ENCODE data around the gene MACF1. TPM values are rescaled to one million over a fixed set of nuclear protein-coding genes. Genes with fewer than 3 reads are reported as not detected.
A peak's percentile ranks its signal among the peaks of the same experiment; 100 is the strongest.

Gene MACF1
- total and polyA plus RNA-seq, 2 of the 13 experiments (the other 11 are each of a cell fraction or from before 2014, with no cell fraction given): 36.7 to 65.4 TPM

DNA sequence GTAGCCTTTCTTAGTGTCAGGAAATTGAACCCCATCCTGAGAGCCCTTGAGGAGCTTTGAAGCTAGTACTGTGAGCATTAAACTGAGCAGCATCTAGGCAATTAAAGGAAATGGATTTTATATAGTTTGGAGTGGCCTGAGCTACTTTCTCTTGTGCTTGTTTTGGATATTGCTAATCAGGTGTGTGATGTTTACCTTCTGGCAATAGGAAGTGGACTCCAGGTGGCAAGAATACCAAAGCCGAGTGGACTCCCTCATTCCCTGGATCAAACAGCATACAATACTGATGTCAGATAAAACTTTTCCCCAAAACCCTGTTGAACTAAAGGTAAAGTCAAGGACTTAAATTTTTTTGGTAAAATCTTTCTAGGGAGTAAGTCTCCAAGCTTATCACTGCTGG lies 79.4 kb downstream of the MACF1 start:
- CTCF ChIA-PET (ENCODE audit: low intra/inter-chr PET ratio, low total read pairs): no interaction called here
- in situ Hi-C loops (cut with HindIII; ENCODE audit: extremely low pct_ligation_motif_present, low pct_unique_long_range_greater_than_20kb) (no loop called here), intact Hi-C loops (cut with micrococcal nuclease; ENCODE audit: unreplicated experiment) (no loop called here)
- POLR2A ChIA-PET: no interaction called here
- H3K79me2 ChIP-seq (ENCODE audit: insufficient read depth, low read length): no peaks in the 10 kb centered on the region
- no peak overlapping the region for H2AFZ ChIP-seq (ENCODE audit: low read length)
- no peak for ATAC-seq
- peaks cover 22 to 48% of the 10 kb centered on the region in 2 experiments for H3K36me3 ChIP-seq (replicated peaks in 1 of 2; ENCODE audit: control insufficient read depth in 1 of 2, insufficient read depth in 2 of 2, low read length in 2 of 2)
- H4K20me1 ChIP-seq (ENCODE audit: insufficient read depth, low read length): no peaks in the 10 kb centered on the region
- no peak overlapping the region for H3K4me3 ChIP-seq (replicated peaks in 1 of 3; ENCODE audit: insufficient read depth in 1 of 3, low read depth in 2 of 3, low read length in 3 of 3)
- peaks cover 26% of the 10 kb centered on the region for H3K4me1 ChIP-seq (ENCODE audit: insufficient read depth, low read length)
- no peaks in the 10 kb centered on the region for H3K9me3 ChIP-seq (ENCODE audit: low read length)
- H3K4me2 ChIP-seq (ENCODE audit: low read depth, low read length): no peak overlapping the region
- no peak for TF ChIP-seq ONECUT2 (CRISPR knock-in tag; IDR thresholded peaks at IDR 0.05)
- TF ChIP-seq, protein P1, sequence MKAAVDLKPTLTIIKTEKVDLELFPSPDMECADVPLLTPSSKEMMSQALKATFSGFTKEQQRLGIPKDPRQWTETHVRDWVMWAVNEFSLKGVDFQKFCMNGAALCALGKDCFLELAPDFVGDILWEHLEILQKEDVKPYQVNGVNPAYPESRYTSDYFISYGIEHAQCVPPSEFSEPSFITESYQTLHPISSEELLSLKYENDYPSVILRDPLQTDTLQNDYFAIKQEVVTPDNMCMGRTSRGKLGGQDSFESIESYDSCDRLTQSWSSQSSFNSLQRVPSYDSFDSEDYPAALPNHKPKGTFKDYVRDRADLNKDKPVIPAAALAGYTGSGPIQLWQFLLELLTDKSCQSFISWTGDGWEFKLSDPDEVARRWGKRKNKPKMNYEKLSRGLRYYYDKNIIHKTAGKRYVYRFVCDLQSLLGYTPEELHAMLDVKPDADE (CRISPR knock-in tag; IDR thresholded peaks at IDR 0.05): no peak
- no peak for TF ChIP-seq POLR2AphosphoS2 (IDR thresholded peaks at IDR 0.05; ENCODE audit: low read depth, low read length)
- no peak for TF ChIP-seq ELF3 (CRISPR knock-in tag; IDR thresholded peaks at IDR 0.05)
- TF ChIP-seq RBM39 (IDR thresholded peaks at IDR 0.05; ENCODE audit: low read depth, low read length, poor library complexity, severe bottlenecking): no peak
- TF ChIP-seq, protein P2, sequence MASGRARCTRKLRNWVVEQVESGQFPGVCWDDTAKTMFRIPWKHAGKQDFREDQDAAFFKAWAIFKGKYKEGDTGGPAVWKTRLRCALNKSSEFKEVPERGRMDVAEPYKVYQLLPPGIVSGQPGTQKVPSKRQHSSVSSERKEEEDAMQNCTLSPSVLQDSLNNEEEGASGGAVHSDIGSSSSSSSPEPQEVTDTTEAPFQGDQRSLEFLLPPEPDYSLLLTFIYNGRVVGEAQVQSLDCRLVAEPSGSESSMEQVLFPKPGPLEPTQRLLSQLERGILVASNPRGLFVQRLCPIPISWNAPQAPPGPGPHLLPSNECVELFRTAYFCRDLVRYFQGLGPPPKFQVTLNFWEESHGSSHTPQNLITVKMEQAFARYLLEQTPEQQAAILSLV (CRISPR knock-in tag; IDR thresholded peaks at IDR 0.05; ENCODE audit: borderline replicate concordance): no peak
- no peak for TF ChIP-seq SNRNP70 (IDR thresholded peaks at IDR 0.05; ENCODE audit: low read depth, low read length)
- no peak for DNase-seq (ENCODE audit: low spot score)
- BruUV-seq (replicated peaks): no TSS peak
- 63% methylated on average over 1 of the region's 1 CpG for WGBS (ENCODE audit: low lambda C conversion rate)
- H3K27ac ChIP-seq (ENCODE audit: extremely low read length, insufficient read depth, low read length): peak overlapping the region; percentile 71
- no peak overlapping the region for H3K9ac ChIP-seq (ENCODE audit: insufficient read depth, low read depth, low read length)
- FAIRE-seq: no peak
- H3K27me3 ChIP-seq (ENCODE audit: control insufficient read depth in 1 of 2, insufficient read depth in 2 of 2, low read length in 2 of 2): no peaks in the 10 kb centered on the region

All from HepG2 (cell line).